GM12801 (cell line): ENCODE results near the gene ANKFY1.

ENCODE experiments used
- CTCF ChIP-seq: IDR thresholded peaks from one replicate; pipeline ENCODE4 v1.5.1; 2011; ENCODE audit warnings: control low read depth; ENCODE audit not compliant: insufficient read length; ENCODE audit errors: extremely low read depth

The ANKFY1 gene

DNA sequence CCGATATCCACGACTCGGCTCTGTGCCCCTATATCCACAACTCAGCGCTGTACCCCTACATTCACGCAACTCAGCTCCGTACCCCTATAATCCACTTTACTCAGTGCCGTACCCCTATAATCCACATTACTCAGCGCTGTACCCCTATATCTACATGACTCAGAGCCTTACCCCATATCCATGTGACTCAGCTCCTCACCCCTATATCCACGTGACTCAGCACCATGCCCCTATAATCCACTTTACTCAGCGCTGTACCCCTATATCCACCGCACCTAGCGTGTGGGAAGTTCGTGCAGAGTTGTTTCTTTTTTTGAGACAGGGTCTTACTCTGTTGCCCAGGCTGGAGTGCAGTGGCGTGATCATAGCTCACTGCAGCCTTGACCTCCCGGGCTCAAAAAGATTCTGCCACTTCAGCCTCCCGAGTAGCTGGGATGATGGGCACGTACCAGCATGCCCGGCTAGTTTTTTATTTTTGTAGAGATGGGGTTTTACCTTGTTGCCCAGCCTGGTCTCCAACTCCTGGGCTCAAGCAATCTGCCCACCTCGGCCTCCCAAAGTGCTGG, 103.4 kb downstream of the ANKFY1 start:
- no peak for TF ChIP-seq CTCF

DNA sequence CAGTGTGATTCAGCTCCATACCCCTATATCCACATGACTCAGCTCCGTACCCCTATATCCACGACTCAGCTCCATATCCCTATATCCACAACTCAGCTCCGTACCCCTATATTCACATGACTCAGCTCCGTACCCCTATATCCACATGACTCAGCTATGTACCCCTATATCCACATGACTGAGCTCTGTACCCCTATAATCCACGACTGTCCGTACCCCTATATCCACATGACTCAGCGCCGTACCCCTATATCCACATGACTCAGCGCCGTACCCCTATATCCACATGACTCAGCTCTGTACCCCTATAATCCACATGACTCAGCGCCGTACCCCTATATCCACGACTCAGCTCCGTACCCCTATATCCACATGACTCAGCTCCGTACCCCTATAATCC, 104.0 kb downstream of the ANKFY1 start:
- no peak for TF ChIP-seq CTCF

DNA sequence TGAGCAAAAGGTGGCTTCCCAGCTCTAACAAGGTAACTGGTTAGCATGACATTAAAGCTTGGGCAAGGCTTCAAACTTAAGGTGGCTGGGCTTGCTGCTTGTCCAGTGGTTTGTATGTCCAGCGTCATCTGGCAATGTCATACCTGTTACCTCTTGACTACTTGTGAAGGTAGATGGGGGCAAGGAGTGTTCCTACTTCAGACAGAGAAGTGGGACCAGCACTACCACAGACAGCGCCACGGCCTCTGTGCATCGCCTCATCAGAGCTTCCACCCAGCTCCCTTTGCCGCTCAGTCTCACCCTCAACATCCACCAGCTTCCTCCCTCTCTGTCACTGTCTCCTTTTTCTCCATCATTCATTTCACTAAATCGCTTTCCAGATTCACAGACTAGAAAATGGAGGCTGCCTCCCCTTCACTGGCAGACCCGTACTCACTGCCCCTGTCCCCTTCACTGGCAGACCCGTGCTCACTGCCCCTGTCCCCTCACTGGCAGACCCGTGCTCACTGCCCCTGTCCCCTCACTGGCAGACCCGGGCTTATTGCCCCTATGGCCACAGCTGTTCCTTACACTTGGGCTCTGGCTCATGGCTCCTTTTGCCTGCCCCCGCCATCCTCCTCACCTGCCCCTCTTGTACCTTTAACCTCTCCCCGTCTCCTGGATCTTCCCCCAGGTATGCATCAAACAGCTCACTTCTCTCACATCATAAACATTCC, 106.0 kb downstream of the ANKFY1 start:
- no peak for TF ChIP-seq CTCF

- no peak for TF ChIP-seq CTCF
Observed at GRCh38 chr17:4156750-4157381, 106.9 kb downstream of the ANKFY1 start.

DNA sequence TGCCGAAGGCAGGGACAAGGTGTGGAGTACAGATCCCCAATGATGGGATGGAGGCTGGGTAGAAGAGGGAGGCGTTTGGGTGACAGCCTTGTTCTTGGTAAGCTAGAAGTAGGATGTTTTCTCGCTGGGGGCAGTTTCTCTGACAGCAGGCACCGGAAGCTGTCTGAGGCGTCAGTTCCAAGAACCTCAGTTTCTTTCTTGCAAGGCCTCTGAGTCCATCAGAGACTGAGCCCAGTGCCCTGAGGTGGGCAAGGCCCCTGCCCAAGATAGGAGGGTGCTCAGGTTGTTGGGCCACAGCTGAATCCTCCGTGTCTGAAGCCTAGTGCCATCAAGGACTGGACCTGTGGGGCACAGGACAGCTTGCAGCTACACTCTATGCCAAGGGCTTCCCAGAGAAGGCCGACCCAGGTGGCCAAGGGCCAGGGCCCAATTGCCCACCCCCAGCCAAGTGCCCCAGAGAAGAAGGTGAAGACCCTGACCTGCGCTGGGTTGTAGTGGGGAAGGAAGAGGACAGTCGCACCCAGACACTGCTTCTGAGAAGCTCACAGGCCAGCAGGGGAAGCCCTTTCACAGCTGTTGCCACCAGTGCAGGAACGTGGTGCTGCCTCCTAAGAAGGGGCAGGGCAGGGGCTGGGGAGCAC, 107.7 kb downstream of the ANKFY1 start:
- no peak for TF ChIP-seq CTCF

DNA sequence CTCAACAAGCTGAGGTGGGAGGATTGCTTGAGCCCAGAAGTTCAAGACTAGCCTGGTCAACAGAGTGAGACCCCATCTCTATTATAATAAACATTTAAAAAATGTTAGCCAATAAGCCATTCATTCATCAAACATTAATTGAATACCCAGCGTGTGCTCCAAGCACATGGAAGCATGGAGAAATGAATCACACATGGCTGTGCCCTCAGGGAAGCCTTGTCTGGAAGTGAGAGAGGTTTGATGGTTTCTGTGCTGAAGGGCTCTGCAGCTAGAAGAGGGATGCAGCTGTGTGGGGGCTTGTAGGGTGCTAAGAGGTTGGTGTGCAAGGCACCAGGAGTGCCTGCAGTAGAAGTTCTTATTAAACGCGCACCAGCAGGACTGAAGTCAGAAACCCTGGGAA, 109.6 kb downstream of the ANKFY1 start:
- TF ChIP-seq CTCF: no peak

GRCh38 chr17:4152471-4152870, 111.3 kb downstream of the ANKFY1 start:
- TF ChIP-seq CTCF: no peak
